ENCODE results near the gene TFCP2L1. TPM values are rescaled to one million over a fixed set of nuclear protein-coding genes. Genes with fewer than 3 reads are reported as not detected.

TFCP2L1 gene
- total and polyA plus RNA-seq, 4 donors: 0.06 to 1.5 (median 0.36) TPM

DNA sequence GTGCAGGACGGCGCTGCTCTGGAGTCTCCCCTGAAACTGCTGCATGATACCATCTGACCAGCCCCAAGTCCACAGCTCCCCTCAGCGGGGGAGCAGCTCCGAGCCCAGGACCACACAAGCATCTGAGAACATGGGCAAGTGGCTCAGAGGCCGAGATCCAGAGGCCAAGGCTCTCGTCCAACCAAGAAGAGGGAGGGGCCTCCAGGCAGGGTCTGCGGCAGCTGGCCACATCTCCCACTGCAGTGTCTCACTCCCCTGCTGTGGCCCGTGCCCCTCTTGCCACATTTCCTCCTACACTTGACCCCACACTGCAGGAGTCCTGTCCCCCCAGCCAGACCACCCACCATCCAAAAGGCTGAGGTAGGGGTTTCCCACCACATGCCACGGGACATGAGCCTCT lies 50.2 kb downstream of the TFCP2L1 start:
- TF ChIP-seq SP1 (IDR thresholded peaks at IDR 0.05) (no peak), RAD21 (IDR thresholded peaks at IDR 0.05) (no peak), EGR1 (IDR thresholded peaks at IDR 0.05; ENCODE audit: low read depth in 2 of 2) (no peak)
- TF ChIP-seq, protein P1, sequence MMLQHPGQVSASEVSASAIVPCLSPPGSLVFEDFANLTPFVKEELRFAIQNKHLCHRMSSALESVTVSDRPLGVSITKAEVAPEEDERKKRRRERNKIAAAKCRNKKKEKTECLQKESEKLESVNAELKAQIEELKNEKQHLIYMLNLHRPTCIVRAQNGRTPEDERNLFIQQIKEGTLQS (IDR thresholded peaks at IDR 0.05): no peak
- TF ChIP-seq, protein P2, sequence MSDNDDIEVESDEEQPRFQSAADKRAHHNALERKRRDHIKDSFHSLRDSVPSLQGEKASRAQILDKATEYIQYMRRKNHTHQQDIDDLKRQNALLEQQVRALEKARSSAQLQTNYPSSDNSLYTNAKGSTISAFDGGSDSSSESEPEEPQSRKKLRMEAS (IDR thresholded peaks at IDR 0.05): no peak
- H3K36me3 ChIP-seq (ENCODE audit: control insufficient read depth in 4 of 4, insufficient read depth in 3 of 4, low read depth in 1 of 4, low read length in 3 of 4): no peaks in the 10 kb centered on the region
- DNase-seq (ENCODE audit: low spot score): no peak
- no peak overlapping the region for H3K9ac ChIP-seq (ENCODE audit: low read depth in 1 of 2, low read length in 2 of 2)
- H3K9me3 ChIP-seq (ENCODE audit: control insufficient read depth in 4 of 4, low read length in 3 of 4): no peaks in the 10 kb centered on the region
- H3K4me1 ChIP-seq (ENCODE audit: control insufficient read depth in 4 of 4, insufficient read depth in 4 of 4, low read length in 3 of 4): no peaks in the 10 kb centered on the region
- H3K27me3 ChIP-seq (ENCODE audit: control insufficient read depth in 4 of 4, insufficient read depth in 4 of 4, low read length in 3 of 4): no peaks in the 10 kb centered on the region
- no peak overlapping the region for H3K4me3 ChIP-seq (ENCODE audit: low read depth in 1 of 3, low read length in 3 of 3)
- H3K27ac ChIP-seq (ENCODE audit: low read depth in 1 of 2, low read length in 2 of 2): no peak overlapping the region
- 94% methylated on average over 9 of the region's 9 CpGs for WGBS

DNA sequence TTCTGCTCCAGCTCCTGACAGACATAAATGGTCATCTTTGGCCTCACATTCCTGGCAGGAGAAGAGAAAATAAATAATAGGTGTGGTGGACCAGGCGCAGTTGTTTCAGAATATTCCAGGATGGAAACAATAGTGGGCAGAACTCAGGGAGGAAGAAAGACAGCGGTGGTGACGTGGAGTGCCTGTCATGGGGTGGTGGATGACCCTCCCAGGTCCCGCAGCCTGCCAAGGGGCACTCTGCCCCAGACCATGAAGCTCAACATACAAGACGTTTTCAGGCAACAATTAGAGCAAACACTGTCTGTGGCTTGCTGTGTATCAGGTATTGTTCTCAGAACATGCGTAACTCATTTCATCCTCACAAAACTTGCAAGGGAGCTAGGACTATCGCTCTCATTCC lies 50.9 kb downstream of the TFCP2L1 start:
- no peaks in the 10 kb centered on the region for H3K4me1 ChIP-seq (ENCODE audit: control insufficient read depth in 4 of 4, insufficient read depth in 4 of 4, low read length in 3 of 4)
- no peak overlapping the region for H3K4me3 ChIP-seq (ENCODE audit: low read depth in 1 of 3, low read length in 3 of 3)
- no peak overlapping the region for H3K9ac ChIP-seq (ENCODE audit: low read depth in 1 of 2, low read length in 2 of 2)
- TF ChIP-seq FOXA1 (IDR thresholded peaks at IDR 0.05) (no peak), EGR1 (IDR thresholded peaks at IDR 0.05; ENCODE audit: low read depth in 2 of 2) (no peak), JUND (IDR thresholded peaks at IDR 0.05) (no peak), SP1 (IDR thresholded peaks at IDR 0.05) (no peak), HNF4A (conservative IDR thresholded peaks at IDR 0.05) (no peak), FOXA2 (IDR thresholded peaks at IDR 0.05) (no peak), TAF1 (conservative IDR thresholded peaks at IDR 0.05) (no peak)
- TF ChIP-seq, protein P2 (IDR thresholded peaks at IDR 0.05): no peak
- TF ChIP-seq, protein P3, sequence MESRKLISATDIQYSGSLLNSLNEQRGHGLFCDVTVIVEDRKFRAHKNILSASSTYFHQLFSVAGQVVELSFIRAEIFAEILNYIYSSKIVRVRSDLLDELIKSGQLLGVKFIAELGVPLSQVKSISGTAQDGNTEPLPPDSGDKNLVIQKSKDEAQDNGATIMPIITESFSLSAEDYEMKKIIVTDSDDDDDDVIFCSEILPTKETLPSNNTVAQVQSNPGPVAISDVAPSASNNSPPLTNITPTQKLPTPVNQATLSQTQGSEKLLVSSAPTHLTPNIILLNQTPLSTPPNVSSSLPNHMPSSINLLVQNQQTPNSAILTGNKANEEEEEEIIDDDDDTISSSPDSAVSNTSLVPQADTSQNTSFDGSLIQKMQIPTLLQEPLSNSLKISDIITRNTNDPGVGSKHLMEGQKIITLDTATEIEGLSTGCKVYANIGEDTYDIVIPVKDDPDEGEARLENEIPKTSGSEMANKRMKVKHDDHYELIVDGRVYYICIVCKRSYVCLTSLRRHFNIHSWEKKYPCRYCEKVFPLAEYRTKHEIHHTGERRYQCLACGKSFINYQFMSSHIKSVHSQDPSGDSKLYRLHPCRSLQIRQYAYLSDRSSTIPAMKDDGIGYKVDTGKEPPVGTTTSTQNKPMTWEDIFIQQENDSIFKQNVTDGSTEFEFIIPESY (IDR thresholded peaks at IDR 0.05): no peak
- TF ChIP-seq, protein P1 (IDR thresholded peaks at IDR 0.05): no peak
- TF ChIP-seq, protein P4, sequence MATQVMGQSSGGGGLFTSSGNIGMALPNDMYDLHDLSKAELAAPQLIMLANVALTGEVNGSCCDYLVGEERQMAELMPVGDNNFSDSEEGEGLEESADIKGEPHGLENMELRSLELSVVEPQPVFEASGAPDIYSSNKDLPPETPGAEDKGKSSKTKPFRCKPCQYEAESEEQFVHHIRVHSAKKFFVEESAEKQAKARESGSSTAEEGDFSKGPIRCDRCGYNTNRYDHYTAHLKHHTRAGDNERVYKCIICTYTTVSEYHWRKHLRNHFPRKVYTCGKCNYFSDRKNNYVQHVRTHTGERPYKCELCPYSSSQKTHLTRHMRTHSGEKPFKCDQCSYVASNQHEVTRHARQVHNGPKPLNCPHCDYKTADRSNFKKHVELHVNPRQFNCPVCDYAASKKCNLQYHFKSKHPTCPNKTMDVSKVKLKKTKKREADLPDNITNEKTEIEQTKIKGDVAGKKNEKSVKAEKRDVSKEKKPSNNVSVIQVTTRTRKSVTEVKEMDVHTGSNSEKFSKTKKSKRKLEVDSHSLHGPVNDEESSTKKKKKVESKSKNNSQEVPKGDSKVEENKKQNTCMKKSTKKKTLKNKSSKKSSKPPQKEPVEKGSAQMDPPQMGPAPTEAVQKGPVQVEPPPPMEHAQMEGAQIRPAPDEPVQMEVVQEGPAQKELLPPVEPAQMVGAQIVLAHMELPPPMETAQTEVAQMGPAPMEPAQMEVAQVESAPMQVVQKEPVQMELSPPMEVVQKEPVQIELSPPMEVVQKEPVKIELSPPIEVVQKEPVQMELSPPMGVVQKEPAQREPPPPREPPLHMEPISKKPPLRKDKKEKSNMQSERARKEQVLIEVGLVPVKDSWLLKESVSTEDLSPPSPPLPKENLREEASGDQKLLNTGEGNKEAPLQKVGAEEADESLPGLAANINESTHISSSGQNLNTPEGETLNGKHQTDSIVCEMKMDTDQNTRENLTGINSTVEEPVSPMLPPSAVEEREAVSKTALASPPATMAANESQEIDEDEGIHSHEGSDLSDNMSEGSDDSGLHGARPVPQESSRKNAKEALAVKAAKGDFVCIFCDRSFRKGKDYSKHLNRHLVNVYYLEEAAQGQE (IDR thresholded peaks at IDR 0.05): no peak
- TF ChIP-seq, protein P5, sequence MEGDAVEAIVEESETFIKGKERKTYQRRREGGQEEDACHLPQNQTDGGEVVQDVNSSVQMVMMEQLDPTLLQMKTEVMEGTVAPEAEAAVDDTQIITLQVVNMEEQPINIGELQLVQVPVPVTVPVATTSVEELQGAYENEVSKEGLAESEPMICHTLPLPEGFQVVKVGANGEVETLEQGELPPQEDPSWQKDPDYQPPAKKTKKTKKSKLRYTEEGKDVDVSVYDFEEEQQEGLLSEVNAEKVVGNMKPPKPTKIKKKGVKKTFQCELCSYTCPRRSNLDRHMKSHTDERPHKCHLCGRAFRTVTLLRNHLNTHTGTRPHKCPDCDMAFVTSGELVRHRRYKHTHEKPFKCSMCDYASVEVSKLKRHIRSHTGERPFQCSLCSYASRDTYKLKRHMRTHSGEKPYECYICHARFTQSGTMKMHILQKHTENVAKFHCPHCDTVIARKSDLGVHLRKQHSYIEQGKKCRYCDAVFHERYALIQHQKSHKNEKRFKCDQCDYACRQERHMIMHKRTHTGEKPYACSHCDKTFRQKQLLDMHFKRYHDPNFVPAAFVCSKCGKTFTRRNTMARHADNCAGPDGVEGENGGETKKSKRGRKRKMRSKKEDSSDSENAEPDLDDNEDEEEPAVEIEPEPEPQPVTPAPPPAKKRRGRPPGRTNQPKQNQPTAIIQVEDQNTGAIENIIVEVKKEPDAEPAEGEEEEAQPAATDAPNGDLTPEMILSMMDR (IDR thresholded peaks at IDR 0.05; ENCODE audit: low read depth, low read length, missing input control): no peak
- no peaks in the 10 kb centered on the region for H3K36me3 ChIP-seq (ENCODE audit: control insufficient read depth in 4 of 4, insufficient read depth in 3 of 4, low read depth in 1 of 4, low read length in 3 of 4)
- WGBS: 86% methylated on average over 7 of the region's 7 CpGs
- no peak overlapping the region for H3K27ac ChIP-seq (ENCODE audit: low read depth in 1 of 2, low read length in 2 of 2)
- H3K9me3 ChIP-seq (ENCODE audit: control insufficient read depth in 4 of 4, low read length in 3 of 4): no peaks in the 10 kb centered on the region
- H3K27me3 ChIP-seq (ENCODE audit: control insufficient read depth in 4 of 4, insufficient read depth in 4 of 4, low read length in 3 of 4): no peaks in the 10 kb centered on the region
- DNase-seq (ENCODE audit: low spot score): no peak

All from liver (tissue), 9 donors.